Measurements from ENCODE around the gene MYO6.

DNA sequence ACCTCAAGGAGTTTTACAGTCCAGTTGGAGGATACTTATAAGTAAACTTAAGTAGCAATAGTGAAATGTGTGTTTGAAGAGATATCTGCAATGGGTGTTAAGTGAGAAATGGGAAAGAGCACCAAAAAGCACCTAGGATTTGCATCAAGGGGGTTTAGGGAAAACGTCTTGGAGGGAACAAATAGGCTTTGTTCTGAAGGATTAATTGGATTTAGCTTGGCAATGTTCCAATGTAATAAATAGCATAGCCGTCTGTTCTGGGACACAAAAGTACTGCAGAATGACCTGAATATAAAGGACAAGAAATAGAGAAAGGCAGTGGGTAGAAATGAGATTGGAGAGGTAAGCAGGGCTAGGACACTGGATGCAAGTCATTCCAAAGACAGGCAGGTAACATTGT is 2.8 kb upstream of the MYO6 start:
- TF ChIP-seq POLR2A (IDR thresholded peaks at IDR 0.05) (no peak), POLR2AphosphoS5 (IDR thresholded peaks at IDR 0.05; ENCODE audit: insufficient read depth in 1 of 2, low read depth in 1 of 2) (no peak)
- TF ChIP-seq, protein P1, sequence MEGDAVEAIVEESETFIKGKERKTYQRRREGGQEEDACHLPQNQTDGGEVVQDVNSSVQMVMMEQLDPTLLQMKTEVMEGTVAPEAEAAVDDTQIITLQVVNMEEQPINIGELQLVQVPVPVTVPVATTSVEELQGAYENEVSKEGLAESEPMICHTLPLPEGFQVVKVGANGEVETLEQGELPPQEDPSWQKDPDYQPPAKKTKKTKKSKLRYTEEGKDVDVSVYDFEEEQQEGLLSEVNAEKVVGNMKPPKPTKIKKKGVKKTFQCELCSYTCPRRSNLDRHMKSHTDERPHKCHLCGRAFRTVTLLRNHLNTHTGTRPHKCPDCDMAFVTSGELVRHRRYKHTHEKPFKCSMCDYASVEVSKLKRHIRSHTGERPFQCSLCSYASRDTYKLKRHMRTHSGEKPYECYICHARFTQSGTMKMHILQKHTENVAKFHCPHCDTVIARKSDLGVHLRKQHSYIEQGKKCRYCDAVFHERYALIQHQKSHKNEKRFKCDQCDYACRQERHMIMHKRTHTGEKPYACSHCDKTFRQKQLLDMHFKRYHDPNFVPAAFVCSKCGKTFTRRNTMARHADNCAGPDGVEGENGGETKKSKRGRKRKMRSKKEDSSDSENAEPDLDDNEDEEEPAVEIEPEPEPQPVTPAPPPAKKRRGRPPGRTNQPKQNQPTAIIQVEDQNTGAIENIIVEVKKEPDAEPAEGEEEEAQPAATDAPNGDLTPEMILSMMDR (IDR thresholded peaks at IDR 0.05) = no peak
